PC-9 (cell line): ENCODE measurements around the gene CRB2. TPM values are rescaled to one million over a fixed set of nuclear protein-coding genes. Genes with fewer than 3 reads are reported as not detected.

Experiments
- BruUV-seq: library from RNA; stranded (reverse); fragments of 400-500 nt; replicated peaks from 2 replicates; lab custom pipeline; 2021; lab: Mats Ljungman, UMichigan
- CTCF ChIA-PET: fragments of 300-600 bp; sonication (Branson Sonifier 250); formaldehyde crosslinking; loops from one replicate; lab custom pipeline; 2022; ENCODE audit warnings: antibody characterized with exemption; lab: Charles Lee
- POLR2A ChIA-PET: fragments of 300-600 bp; sonication (Branson Sonifier 250); formaldehyde crosslinking; loops from one replicate; lab custom pipeline; 2022; ENCODE audit warnings: antibody characterized with exemption; ENCODE audit not compliant: unreplicated experiment; lab: Charles Lee
- DNase-seq, 2 experiments: peaks; one replicate each; pipeline versions ENCODE4 v3.0.0 to v3.0.0-alpha.2; 2015 to 2022; ENCODE audit warnings: mixed read lengths in 1 of 2
- H2AFZ ChIP-seq: fragments of 200-600 bp; sonication (generic); 2 replicates; pipeline ENCODE4 v1.8.1; 2017; ENCODE audit warnings: antibody characterized with exemption
- H3F3A ChIP-seq: fragments of 200-600 bp; sonication (generic); 2 replicates; pipeline ENCODE4 v1.8.1; 2017; ENCODE audit warnings: antibody characterized with exemption, mild to moderate bottlenecking, low read depth; ENCODE audit not compliant: insufficient read depth
- H3K27ac ChIP-seq: fragments of 200-600 bp; sonication (generic); 2 replicates; pipeline ENCODE4 v1.6.1; 2016; ENCODE audit warnings: mixed run types
- H3K27me3 ChIP-seq: fragments of 200-600 bp; sonication (generic); 2 replicates; pipeline ENCODE4 v1.6.1; 2016; ENCODE audit warnings: low read depth, mixed run types; ENCODE audit not compliant: insufficient read depth
- H3K36me3 ChIP-seq: fragments of 200-600 bp; sonication (generic); 2 replicates; pipeline ENCODE4 v1.6.1; 2016; ENCODE audit warnings: low read depth, mixed run types
- H3K4me1 ChIP-seq: fragments of 200-600 bp; sonication (generic); replicated peaks from 2 replicates; pipeline ENCODE4 v1.6.1; 2016; ENCODE audit warnings: mixed run types; ENCODE audit not compliant: insufficient read depth
- H3K4me2 ChIP-seq: fragments of 200-600 bp; sonication (generic); 2 replicates; pipeline ENCODE4 v1.6.1; 2017; ENCODE audit warnings: mixed run types
- H3K4me3 ChIP-seq: fragments of 200-600 bp; sonication (generic); 2 replicates; pipeline ENCODE4 v1.6.1; 2016; ENCODE audit warnings: mixed run types
- H3K79me2 ChIP-seq: fragments of 200-600 bp; sonication (generic); 2 replicates; pipeline ENCODE4 v1.6.1; 2017; ENCODE audit warnings: low read depth, mixed run types
- H3K9me2 ChIP-seq: fragments of 200-600 bp; sonication (generic); 2 replicates; pipeline ENCODE4 v1.8.1; 2017; ENCODE audit warnings: mild to moderate bottlenecking; ENCODE audit not compliant: insufficient read depth
- H3K9me3 ChIP-seq: fragments of 200-600 bp; sonication (generic); 2 replicates; pipeline ENCODE4 v1.8.1; 2016; ENCODE audit warnings: low read depth; ENCODE audit not compliant: insufficient read depth
- H4K20me1 ChIP-seq: fragments of 200-600 bp; sonication (generic); 2 replicates; pipeline ENCODE4 v1.8.1; 2017; ENCODE audit not compliant: insufficient read depth
- CTCF ChIP-seq: fragments of 200-600 bp; sonication (generic); conservative IDR thresholded peaks from 2 replicates; pipeline ENCODE4 v1.6.1; 2017; ENCODE audit warnings: mixed run types, antibody characterized with exemption, mild to moderate bottlenecking, moderate library complexity
- EZH2 ChIP-seq: fragments of 200-600 bp; sonication (generic); IDR thresholded peaks from 2 replicates; pipeline ENCODE4 v1.8.0; 2017; ENCODE audit warnings: antibody characterized with exemption, low read depth
- intact Hi-C: fragments of 100-400 bp; cut with micrococcal nuclease; formaldehyde crosslinking; loops from one replicate; pipeline ENCODE4 v1.10.0; 2022; ENCODE audit not compliant: unreplicated experiment
- total RNA-seq: library from RNA; stranded (reverse); gene quantifications from 2 replicates; pipeline ENCODE4 v1.2.3, GENCODE V29; 2021

Gene CRB2
- total RNA-seq, 1 experiment from 2014 or later: not detected

GRCh38 chr9:123382653-123383511 is 26.9 kb downstream of the CRB2 start:
- TF ChIP-seq EZH2 (no peak), CTCF (no peak)
- Histone ChIP-seq H3K9me3 (no peaks in the 10 kb centered on the region), H3K27ac (no peak overlapping the region), H3F3A (no peaks in the 10 kb centered on the region), H3K36me3 (no peaks in the 10 kb centered on the region), H3K79me2 (no peaks in the 10 kb centered on the region), H3K27me3 (no peaks in the 10 kb centered on the region), H3K4me3 (no peak overlapping the region), H3K4me1 (no peaks in the 10 kb centered on the region), H2AFZ (no peak overlapping the region), H3K9me2 (no peaks in the 10 kb centered on the region), H3K4me2 (no peak overlapping the region), H4K20me1 (no peaks in the 10 kb centered on the region)
- BruUV-seq: no TSS peak
- DNase-seq: no peak
- CTCF ChIA-PET: interaction anchor here (0.6 kb wide), 1 partner anchor 16 kb away, joined by 3 read pairs; no protein-coding TSS in a partner anchor
- POLR2A ChIA-PET: no interaction called here
- intact Hi-C loops: no loop called here

DNA sequence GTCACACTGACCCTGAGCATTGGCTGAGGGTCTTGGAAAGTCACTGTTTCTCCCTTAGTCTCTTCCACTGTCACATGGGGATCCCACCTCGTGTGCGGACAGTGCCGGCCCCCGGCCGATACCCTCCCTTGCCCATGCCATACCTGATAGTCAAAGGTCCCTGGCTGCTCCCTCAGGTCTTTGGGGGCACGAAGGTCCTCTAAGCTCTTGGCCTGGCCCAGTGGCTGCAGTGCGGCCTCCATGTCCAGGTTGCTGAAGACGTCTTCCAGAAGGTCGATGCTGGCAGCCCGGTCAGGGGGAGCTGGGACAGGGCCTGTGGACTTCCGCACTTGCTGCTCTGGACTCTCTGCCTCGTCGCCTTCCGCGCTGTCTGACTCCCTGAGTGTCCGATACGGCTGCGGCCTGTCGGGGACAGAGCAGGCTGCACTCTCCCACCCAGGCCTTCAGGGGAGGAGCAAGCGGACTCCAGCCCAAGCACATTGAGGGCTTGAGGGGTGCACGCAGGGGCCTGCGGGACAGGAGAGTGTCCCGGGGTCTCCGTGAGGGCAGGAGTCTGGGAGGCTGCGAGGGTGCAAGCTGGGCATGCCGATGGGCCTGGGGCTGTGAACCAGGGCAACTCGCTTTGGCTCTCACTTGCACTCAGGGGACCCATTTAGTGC is 27.6 kb downstream of the CRB2 start:
- no peak for DNase-seq
- no peak overlapping the region for H3K4me3 ChIP-seq
- intact Hi-C loops: no loop called here
- CTCF ChIA-PET: interaction anchor here (0.6 kb wide), 1 partner anchor 17 kb away, joined by 3 read pairs; no protein-coding TSS in a partner anchor
- H3F3A ChIP-seq: no peaks in the 10 kb centered on the region
- no peaks in the 10 kb centered on the region for H3K36me3 ChIP-seq
- H3K9me3 ChIP-seq: no peaks in the 10 kb centered on the region
- no peaks in the 10 kb centered on the region for H3K4me1 ChIP-seq
- no peaks in the 10 kb centered on the region for H3K27me3 ChIP-seq
- H2AFZ ChIP-seq: no peak overlapping the region
- no peaks in the 10 kb centered on the region for H3K79me2 ChIP-seq
- H3K9me2 ChIP-seq: no peaks in the 10 kb centered on the region
- no peak overlapping the region for H3K27ac ChIP-seq
- BruUV-seq: no TSS peak
- H4K20me1 ChIP-seq: no peaks in the 10 kb centered on the region
- no peak overlapping the region for H3K4me2 ChIP-seq
- TF ChIP-seq CTCF: no peak
- no peak for TF ChIP-seq EZH2
- POLR2A ChIA-PET: no interaction called here

DNA sequence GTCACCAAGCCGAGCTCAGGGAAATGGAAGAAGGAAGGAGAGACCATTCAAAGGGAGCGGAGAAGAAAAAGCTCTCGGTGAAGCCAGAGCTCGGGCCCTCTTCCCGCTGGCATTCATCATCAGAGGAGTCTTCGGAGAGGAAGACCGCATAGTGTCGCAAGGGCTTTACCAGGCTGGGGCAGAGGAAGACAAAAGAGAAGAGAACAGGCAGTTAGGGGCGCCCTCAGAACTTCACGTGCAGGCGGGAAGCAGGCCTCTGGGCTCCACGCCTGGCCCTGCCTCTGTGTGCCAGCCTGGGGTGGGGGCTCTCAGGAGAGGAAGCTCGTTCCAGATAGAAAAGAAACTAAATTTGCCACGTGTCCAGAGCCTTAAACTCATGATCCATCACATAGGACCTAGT is 31.7 kb downstream of the CRB2 start:
- Histone ChIP-seq H3F3A (no peaks in the 10 kb centered on the region), H3K36me3 (no peaks in the 10 kb centered on the region), H4K20me1 (no peaks in the 10 kb centered on the region), H3K9me2 (no peaks in the 10 kb centered on the region), H3K9me3 (no peaks in the 10 kb centered on the region), H3K27ac (no peak overlapping the region), H2AFZ (no peak overlapping the region), H3K4me1 (no peaks in the 10 kb centered on the region), H3K79me2 (no peaks in the 10 kb centered on the region), H3K27me3 (no peaks in the 10 kb centered on the region), H3K4me3 (no peak overlapping the region), H3K4me2 (no peak overlapping the region)
- no peak for DNase-seq
- TF ChIP-seq CTCF (no peak), EZH2 (no peak)
- intact Hi-C loops: no loop called here
- ChIA-PET CTCF (interaction anchor here (0.6 kb wide), 1 partner anchor 225 kb away, joined by 14 read pairs; no protein-coding TSS in a partner anchor), POLR2A (no interaction called here)
- BruUV-seq: no TSS peak
